Fibroblast of lung (primary cell): ENCODE data around the gene LIPG. TPM values are rescaled to one million over a fixed set of nuclear protein-coding genes. Genes with fewer than 3 reads are reported as not detected.
A peak's percentile ranks its signal among the peaks of the same experiment; 100 is the strongest.

Source experiments
- DNase-seq, 2 donors: peaks; one replicate each; pipeline versions ENCODE4 v3.0.0 to v3.0.0-alpha.2; 2010; ENCODE audit warnings: low read depth in 2 of 2
- H2AFZ ChIP-seq: 2 replicates; pipeline ENCODE4 v1.5.1; 2012; ENCODE audit warnings: low read length, control low read depth, inconsistent platforms
- H3K27ac ChIP-seq: 2 replicates; pipeline ENCODE4 v1.5.1; 2011; ENCODE audit warnings: low read length, control low read depth; ENCODE audit not compliant: insufficient read depth
- H3K27me3 ChIP-seq: 2 replicates; pipeline ENCODE4 v1.5.1; 2011; ENCODE audit warnings: mild to moderate bottlenecking, low read length; ENCODE audit not compliant: control insufficient read depth, insufficient read depth
- H3K36me3 ChIP-seq: 2 replicates; pipeline ENCODE4 v1.5.1; 2011; ENCODE audit warnings: low read length; ENCODE audit not compliant: control insufficient read depth, insufficient read depth
- H3K4me1 ChIP-seq: 2 replicates; pipeline ENCODE4 v1.5.1; 2011; ENCODE audit warnings: low read length; ENCODE audit not compliant: control insufficient read depth, insufficient read depth; ENCODE audit errors: extremely low read depth
- H3K4me2 ChIP-seq: 2 replicates; pipeline ENCODE4 v1.5.1; 2011; ENCODE audit warnings: low read length, control low read depth; ENCODE audit not compliant: insufficient read depth; ENCODE audit errors: extremely low read depth
- H3K4me3 ChIP-seq, 4 experiments: fragments of 200-600 bp in 1 of 4; sonication (generic) in 1 of 4; replicated peaks in 1 of 4; 2 replicates each; pipeline ENCODE4 v1.5.1; 2011 to 2016; ENCODE audit warnings: low read length in 4 of 4, low read depth in 3 of 4, mild to moderate bottlenecking in 3 of 4, control low read depth in 2 of 4, inconsistent platforms in 1 of 4, mixed read lengths in 1 of 4; ENCODE audit not compliant: insufficient read depth in 1 of 4; ENCODE audit errors: control extremely low read depth in 1 of 4
- H3K79me2 ChIP-seq: 2 replicates; pipeline ENCODE4 v1.5.1; 2012; ENCODE audit warnings: mild to moderate bottlenecking, low read length, inconsistent platforms; ENCODE audit not compliant: control insufficient read depth, insufficient read depth
- H3K9ac ChIP-seq: 2 replicates; pipeline ENCODE4 v1.5.1; 2011; ENCODE audit warnings: mild to moderate bottlenecking, low read length, control low read depth; ENCODE audit not compliant: insufficient read depth
- H3K9me3 ChIP-seq: 2 replicates; pipeline ENCODE4 v1.5.1; 2012; ENCODE audit warnings: low read depth, low read length; ENCODE audit not compliant: control insufficient read depth, insufficient read depth
- H4K20me1 ChIP-seq: 2 replicates; pipeline ENCODE4 v1.5.1; 2011; ENCODE audit warnings: low read length; ENCODE audit not compliant: control insufficient read depth, insufficient read depth; ENCODE audit errors: extremely low read depth
- EZH2 ChIP-seq: IDR thresholded peaks from 2 replicates; pipeline ENCODE4 v1.5.1; 2012; ENCODE audit warnings: low read length, control low read depth, mild to moderate bottlenecking; ENCODE audit errors: missing control alignments
- polyA plus RNA-seq, 2 donors: library from polyadenylated mRNA; depleted of rRNA in 1 of 2; stranded (reverse) in 1 of 2; unstranded in 1 of 2; fragments of >200 nt; gene quantifications; 2 replicates each; pipeline ENCODE4 v1.2.1, GENCODE V29; 2011 to 2012; ENCODE audit warnings: missing spikeins in 1 of 2
- total RNA-seq: library from RNA; depleted of rRNA; stranded (reverse); fragments of >200 nt; gene quantifications from 2 replicates; pipeline ENCODE4 v1.2.1, GENCODE V29; 2014
- TF ChIP-seq, protein P1 (sequence below), 2 donors: IDR thresholded peaks in 1 of 2; conservative IDR thresholded peaks in 1 of 2; 1 replicate in 1 of 2; 2 replicates in 1 of 2; pipeline ENCODE4 v1.5.1; 2011 to 2012; ENCODE audit warnings: low read length in 2 of 2, control low read depth in 1 of 2, inconsistent platforms in 1 of 2, low read depth in 1 of 2, mild to moderate bottlenecking in 1 of 2

LIPG gene
- total and polyA plus RNA-seq, 2 donors (not counting 1 experiment from before 2014, with no cell fraction given), result 0.30 to 0.50 TPM

DNA sequence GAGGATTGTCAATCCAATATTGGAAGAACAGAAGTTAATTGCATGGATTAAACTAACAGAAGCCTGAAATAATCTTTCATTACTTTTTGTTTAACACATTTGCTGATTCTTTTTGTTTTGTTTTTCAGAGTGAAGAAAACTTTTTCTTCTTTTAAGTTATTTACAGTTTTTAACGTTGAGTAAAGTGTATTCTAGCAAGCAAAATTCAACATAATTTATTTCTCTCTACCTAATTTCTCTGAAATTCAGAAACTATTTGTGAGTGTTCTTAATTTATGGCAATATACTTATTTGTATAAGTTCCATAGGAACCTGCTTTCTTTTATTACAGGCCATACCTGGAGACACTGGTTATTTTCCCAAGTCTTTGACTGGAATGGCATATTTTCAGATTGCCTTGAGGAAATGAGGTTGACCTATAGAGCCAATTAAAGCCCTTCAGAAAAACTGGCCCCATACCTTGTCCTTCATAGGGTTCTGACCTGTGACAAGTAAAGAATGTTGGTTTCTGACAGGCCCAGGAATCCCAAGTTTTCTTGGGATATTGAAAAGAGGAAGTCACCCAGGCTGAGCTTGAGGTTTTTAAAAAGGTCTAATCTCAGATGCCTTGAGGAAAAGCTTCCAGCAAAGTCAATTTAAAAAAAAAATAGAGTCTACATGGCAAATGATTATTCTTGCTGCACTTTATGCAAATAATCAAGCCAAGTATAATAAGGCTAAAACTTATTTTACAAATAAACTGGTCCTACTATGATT, 26.8 kb upstream of the LIPG start:
- Histone ChIP-seq H3K4me2 (no peak overlapping the region), H2AFZ (no peak overlapping the region), H3K36me3 (no peaks in the 10 kb centered on the region), H3K4me1 (no peaks in the 10 kb centered on the region), H3K4me3 (no peak overlapping the region), H3K9me3 (no peaks in the 10 kb centered on the region), H3K9ac (no peak overlapping the region), H3K79me2 (no peaks in the 10 kb centered on the region), H3K27ac (no peak overlapping the region), H4K20me1 (no peaks in the 10 kb centered on the region), H3K27me3 (no peaks in the 10 kb centered on the region)
- TF ChIP-seq, protein P1, sequence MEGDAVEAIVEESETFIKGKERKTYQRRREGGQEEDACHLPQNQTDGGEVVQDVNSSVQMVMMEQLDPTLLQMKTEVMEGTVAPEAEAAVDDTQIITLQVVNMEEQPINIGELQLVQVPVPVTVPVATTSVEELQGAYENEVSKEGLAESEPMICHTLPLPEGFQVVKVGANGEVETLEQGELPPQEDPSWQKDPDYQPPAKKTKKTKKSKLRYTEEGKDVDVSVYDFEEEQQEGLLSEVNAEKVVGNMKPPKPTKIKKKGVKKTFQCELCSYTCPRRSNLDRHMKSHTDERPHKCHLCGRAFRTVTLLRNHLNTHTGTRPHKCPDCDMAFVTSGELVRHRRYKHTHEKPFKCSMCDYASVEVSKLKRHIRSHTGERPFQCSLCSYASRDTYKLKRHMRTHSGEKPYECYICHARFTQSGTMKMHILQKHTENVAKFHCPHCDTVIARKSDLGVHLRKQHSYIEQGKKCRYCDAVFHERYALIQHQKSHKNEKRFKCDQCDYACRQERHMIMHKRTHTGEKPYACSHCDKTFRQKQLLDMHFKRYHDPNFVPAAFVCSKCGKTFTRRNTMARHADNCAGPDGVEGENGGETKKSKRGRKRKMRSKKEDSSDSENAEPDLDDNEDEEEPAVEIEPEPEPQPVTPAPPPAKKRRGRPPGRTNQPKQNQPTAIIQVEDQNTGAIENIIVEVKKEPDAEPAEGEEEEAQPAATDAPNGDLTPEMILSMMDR (conservative IDR thresholded peaks at IDR 0.05 in 1 of 2, IDR thresholded peaks at IDR 0.05 in 1 of 2; ENCODE audit: low read depth in 1 of 2, low read length in 2 of 2), result no peak
- TF ChIP-seq EZH2, result no peak
- DNase-seq, result no peak

DNA sequence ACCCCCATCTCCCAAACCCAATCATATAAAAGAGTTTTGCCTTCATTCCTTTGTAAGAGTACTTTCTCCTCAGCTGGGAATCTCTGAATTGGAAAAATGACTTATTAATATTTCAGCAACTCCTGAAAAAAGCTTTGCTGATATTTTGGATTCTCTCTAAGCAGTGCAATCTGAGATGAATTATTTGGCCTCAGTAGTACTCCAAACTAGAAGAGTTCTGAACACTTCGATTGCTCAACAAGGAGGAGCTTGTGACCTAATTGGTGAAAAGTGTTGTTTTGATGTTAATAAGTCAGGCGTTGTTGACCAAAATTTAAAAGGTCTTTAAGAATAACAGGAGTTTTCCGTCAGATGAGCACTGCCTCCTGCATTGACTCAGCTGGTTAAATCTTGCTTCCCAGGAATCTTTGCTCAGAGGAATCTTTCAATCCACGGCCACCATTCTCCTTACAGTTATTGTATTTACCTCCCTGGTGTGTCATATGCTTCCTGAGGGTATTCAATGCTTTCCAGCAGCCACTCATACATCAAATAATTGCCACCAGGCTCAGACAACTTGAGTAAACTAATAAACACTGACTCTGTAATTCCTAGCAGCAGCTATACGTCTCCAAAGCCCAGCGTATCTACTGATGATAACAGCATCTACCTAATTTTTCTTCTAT, 24.5 kb upstream of the LIPG start:
- no peak overlapping the region for H3K4me3 ChIP-seq
- H3K4me1 ChIP-seq, result no peaks in the 10 kb centered on the region
- DNase-seq, result no peak
- no peak overlapping the region for H2AFZ ChIP-seq
- no peaks in the 10 kb centered on the region for H4K20me1 ChIP-seq
- H3K27me3 ChIP-seq, result no peaks in the 10 kb centered on the region
- TF ChIP-seq, protein P1 (conservative IDR thresholded peaks at IDR 0.05 in 1 of 2, IDR thresholded peaks at IDR 0.05 in 1 of 2; ENCODE audit: low read depth in 1 of 2, low read length in 2 of 2), result no peak
- TF ChIP-seq EZH2, result no peak
- no peak overlapping the region for H3K9ac ChIP-seq
- no peaks in the 10 kb centered on the region for H3K9me3 ChIP-seq
- H3K79me2 ChIP-seq, result no peaks in the 10 kb centered on the region
- no peak overlapping the region for H3K4me2 ChIP-seq
- no peak overlapping the region for H3K27ac ChIP-seq
- no peaks in the 10 kb centered on the region for H3K36me3 ChIP-seq

DNA sequence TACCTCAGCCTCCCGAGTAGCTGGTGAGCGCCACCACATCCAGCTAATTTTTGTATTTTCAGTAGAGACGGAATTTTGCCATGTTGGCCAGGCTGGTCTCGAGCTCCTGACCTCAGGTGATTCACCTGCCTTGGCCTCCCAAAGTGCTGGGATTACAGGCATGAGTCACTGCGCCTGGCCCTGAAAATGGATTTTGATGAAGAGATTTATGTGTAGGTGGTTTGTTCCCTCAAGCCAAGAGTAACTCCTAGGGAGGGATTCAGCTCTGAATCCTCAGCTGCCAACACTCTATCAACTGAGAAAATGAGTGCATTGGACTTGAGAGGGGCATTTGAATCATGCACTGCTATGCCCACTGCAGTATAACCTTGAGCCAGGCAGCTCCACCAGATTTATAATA, 17.5 kb upstream of the LIPG start:
- Histone ChIP-seq H4K20me1 (no peaks in the 10 kb centered on the region), H3K4me2 (no peak overlapping the region), H3K79me2 (no peaks in the 10 kb centered on the region), H3K27ac (no peak overlapping the region), H3K27me3 (no peaks in the 10 kb centered on the region), H3K9me3 (no peaks in the 10 kb centered on the region), H3K36me3 (no peaks in the 10 kb centered on the region), H3K9ac (no peak overlapping the region), H2AFZ (no peak overlapping the region), H3K4me1 (no peaks in the 10 kb centered on the region), H3K4me3 (no peak overlapping the region)
- DNase-seq, result peak in 1 of 2 donors; percentile 53
- TF ChIP-seq EZH2, result no peak
- TF ChIP-seq, protein P1 (conservative IDR thresholded peaks at IDR 0.05 in 1 of 2, IDR thresholded peaks at IDR 0.05 in 1 of 2; ENCODE audit: low read depth in 1 of 2, low read length in 2 of 2), result no peak
